Aorta (tissue), 5 donors: ENCODE results near the gene BNIP3. TPM values are rescaled to one million over a fixed set of nuclear protein-coding genes. Genes with fewer than 3 reads are reported as not detected.
"Not testable (repeated sequence)": the region's sequence is repeated elsewhere in the genome, so short reads cannot be mapped to it uniquely, and the experiment has no call there.

Experiments used
- ATAC-seq: fragments of 200-7000 bp; cut with Tn5 transposase; one replicate; pipeline ENCODE4 v1.9.1; 2022; ENCODE audit warnings: moderate library complexity; ENCODE audit not compliant: low FRiP score
- DNase-seq, 2 donors: peaks; one replicate each; pipeline ENCODE4 v3.0.0-alpha.2; 2020
- H3K27ac ChIP-seq, 2 donors: one replicate each; pipeline ENCODE4 v1.5.1; 2013; ENCODE audit warnings: low read length in 2 of 2, mild to moderate bottlenecking in 2 of 2, moderate library complexity in 2 of 2, control low read depth in 1 of 2, inconsistent platforms in 1 of 2, low read depth in 1 of 2
- H3K27me3 ChIP-seq, 2 donors: one replicate each; pipeline ENCODE4 v1.6.1; 2013; ENCODE audit warnings: control low read depth in 1 of 2, low read length in 1 of 2, mild to moderate bottlenecking in 1 of 2, moderate library complexity in 1 of 2; ENCODE audit not compliant: insufficient read depth in 2 of 2, control insufficient read depth in 1 of 2
- H3K36me3 ChIP-seq, 2 donors: one replicate each; pipeline ENCODE4 v1.6.1; 2013; ENCODE audit warnings: control low read depth in 1 of 2, low read length in 1 of 2, mild to moderate bottlenecking in 1 of 2; ENCODE audit not compliant: insufficient read depth in 2 of 2, control insufficient read depth in 1 of 2
- H3K4me1 ChIP-seq, 2 donors: one replicate each; pipeline ENCODE4 v1.6.1; 2013; ENCODE audit warnings: low read length in 2 of 2, control low read depth in 1 of 2, mild to moderate bottlenecking in 1 of 2, moderate library complexity in 1 of 2; ENCODE audit not compliant: insufficient read depth in 2 of 2, control insufficient read depth in 1 of 2
- H3K4me3 ChIP-seq, 2 donors: one replicate each; pipeline ENCODE4 v1.5.1; 2013; ENCODE audit warnings: low read length in 2 of 2, control low read depth in 1 of 2, mild to moderate bottlenecking in 1 of 2
- H3K9me3 ChIP-seq: one replicate; pipeline ENCODE4 v1.6.1; 2013; ENCODE audit warnings: mild to moderate bottlenecking, low read length; ENCODE audit not compliant: control insufficient read depth
- WGBS, 2 donors: extraction: QIAGEN DNeasy Blood & Tissue Kit; methylation state at CpG; one replicate each; pipeline ENCODE4 v1.1.7; 2013; 5-methylcytosine and 5-hydroxymethylcytosine counted together
- intact Hi-C, 2 donors: fragments of 100-400 bp; cut with DNase I; formaldehyde crosslinking; loops; one replicate each; pipeline versions ENCODE4 v1.14.2 to v1.15.0; 2022
- polyA plus RNA-seq, 2 donors: library from polyadenylated mRNA; stranded (reverse); fragments of 200-250 nt; gene quantifications; one replicate each; pipeline ENCODE4 v1.2.3, GENCODE V29; 2013
- total RNA-seq, 2 donors: library from RNA; stranded (reverse); fragmentation: NEBNext Ultra II Directional; extraction: Animal tissue kit (Norgen Biotek cat#: 25700); gene quantifications; one replicate each; pipeline ENCODE4 v1.2.1, GENCODE V29; 2021
- donor health status: healthy with polysubstance abuse.
- donor health status: Bipolar disorder and iron deficiency.
- donor health status: DM: no; HTN: no; CAD: no.
- donor health status: DM: no; HTN: no; CAD: no.
- donor health status: DM: yes; HTN: yes; CAD: no.

BNIP3 gene
- total and polyA plus RNA-seq, 4 donors: 17.3 to 32.7 (median 24.9) TPM

- intact Hi-C loops, H3K27ac ChIP-seq, H3K4me1 ChIP-seq, DNase-seq, H3K9me3 ChIP-seq, H3K36me3 ChIP-seq, ATAC-seq, H3K4me3 ChIP-seq, H3K27me3 ChIP-seq: not testable (repeated sequence)
- WGBS, 2 donors: 94 to 97% methylated on average over 7 of the region's 7 CpGs
Observed at GRCh38 chr10:131986851-131987250, 5.1 kb upstream of the BNIP3 start.

DNA sequence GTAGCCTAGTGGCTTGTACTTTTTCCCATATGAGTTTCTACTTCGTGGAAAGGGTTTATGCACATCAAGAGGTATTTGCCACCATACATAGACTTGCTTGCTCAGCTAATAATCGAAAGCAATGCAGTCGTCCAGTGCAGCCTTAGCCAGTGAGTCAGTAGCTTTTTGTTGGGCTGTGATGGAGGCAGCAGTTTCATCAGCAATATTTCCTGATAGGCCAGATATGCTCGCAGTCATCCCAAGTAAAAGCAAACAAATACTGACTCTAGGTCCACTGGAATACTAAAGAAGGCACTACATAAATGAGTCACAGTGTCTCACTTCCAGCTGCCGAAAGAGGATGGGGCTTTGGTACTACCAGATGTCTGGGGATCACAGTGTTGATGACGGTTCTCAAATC, 2.1 kb upstream of the BNIP3 start:
- H3K4me3 ChIP-seq: no peak overlapping the region
- no peaks in the 10 kb centered on the region for H3K36me3 ChIP-seq
- intact Hi-C loops: loop anchor here in 1 of 2 donors (1.0 to 5.0 kb wide), 2 partner anchors 36 to 83 kb away; no protein-coding TSS in a partner anchor
- peaks cover 1% of the 10 kb centered on the region for H3K9me3 ChIP-seq
- no peak overlapping the region for H3K27ac ChIP-seq
- no peaks in the 10 kb centered on the region for H3K27me3 ChIP-seq
- no peak for ATAC-seq
- WGBS, 2 donors: 69 to 71% methylated on average over 6 of the region's 6 CpGs
- no peaks in the 10 kb centered on the region for H3K4me1 ChIP-seq
- DNase-seq: no peak

GRCh38 chr10:131982796-131983195, 1.1 kb upstream of the BNIP3 start:
- Histone ChIP-seq H3K36me3 (no peaks in the 10 kb centered on the region), H3K9me3 (peaks cover 1% of the 10 kb centered on the region), H3K27me3 (no peaks in the 10 kb centered on the region), H3K27ac (no peak overlapping the region), H3K4me1 (no peaks in the 10 kb centered on the region), H3K4me3 (no peak overlapping the region)
- 64 to 66% methylated on average over 21 of the region's 21 CpGs for WGBS, 2 donors
- intact Hi-C loops: loop anchor here in 1 of 2 donors (1.0 to 5.0 kb wide), 2 partner anchors 35 to 82 kb away; no protein-coding TSS in a partner anchor
- DNase-seq (no peak), ATAC-seq (no peak)

DNA sequence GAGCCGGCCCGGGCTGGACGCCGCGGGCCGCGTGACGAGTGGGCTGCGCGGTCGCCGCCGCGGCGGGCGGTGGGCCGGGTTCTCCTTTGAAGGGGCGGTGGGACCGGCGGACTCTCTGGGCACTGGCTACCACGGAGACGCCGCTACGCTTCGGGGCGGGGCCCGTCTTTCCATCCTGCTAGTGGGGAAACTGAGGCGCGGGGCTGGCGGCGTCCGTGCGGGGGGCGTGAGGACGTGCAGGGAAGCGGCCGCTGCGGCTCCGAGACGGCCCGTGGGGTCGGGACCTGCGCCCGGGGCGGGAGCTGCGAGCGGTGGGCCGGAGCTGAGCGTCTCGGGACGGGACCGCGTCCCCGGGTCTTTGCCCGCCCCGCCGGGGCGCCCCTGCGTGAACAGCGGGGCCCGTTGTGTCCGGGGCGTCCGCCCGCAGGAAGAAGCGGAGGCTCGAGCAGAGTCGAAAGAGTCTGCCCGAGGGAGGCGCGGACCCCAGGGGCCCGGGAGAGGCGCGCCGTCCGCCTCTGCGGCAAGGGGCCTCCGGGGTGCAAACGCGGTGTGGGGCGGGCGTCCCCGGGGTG, 548 bp upstream of the BNIP3 start:
- no peaks in the 10 kb centered on the region for H3K27me3 ChIP-seq
- H3K27ac ChIP-seq: no peak overlapping the region
- no peak for DNase-seq
- peaks cover 1% of the 10 kb centered on the region for H3K9me3 ChIP-seq
- no peak for ATAC-seq
- H3K4me1 ChIP-seq: no peaks in the 10 kb centered on the region
- no peaks in the 10 kb centered on the region for H3K36me3 ChIP-seq
- WGBS, 2 donors: 2 to 3% methylated on average over 71 to 83 of the region's 83 CpGs
- peak overlapping the region; percentile 40 to 97 for H3K4me3 ChIP-seq
- intact Hi-C loops: loop anchor here in 1 of 2 donors (5.0 kb wide), 1 partner anchor 35 kb away; no protein-coding TSS in a partner anchor

GRCh38 chr10:131980761-131981428, 828 bp downstream of the BNIP3 start:
- H3K4me1 ChIP-seq: no peaks in the 10 kb centered on the region
- H3K27me3 ChIP-seq: no peaks in the 10 kb centered on the region
- ATAC-seq (no peak), DNase-seq (no peak)
- H3K27ac ChIP-seq: no peak overlapping the region
- intact Hi-C loops: loop anchor here in 1 of 2 donors (5.0 kb wide), 1 partner anchor 34 kb away; no protein-coding TSS in a partner anchor
- H3K9me3 ChIP-seq: peaks cover under 1% of the 10 kb centered on the region
- H3K4me3 ChIP-seq: peak overlapping the region; percentile 40 to 97
- no peaks in the 10 kb centered on the region for H3K36me3 ChIP-seq
- whole genome bisulfite sequencing, 2 donors: 13% methylated on average over 31 of the region's 31 CpGs

DNA sequence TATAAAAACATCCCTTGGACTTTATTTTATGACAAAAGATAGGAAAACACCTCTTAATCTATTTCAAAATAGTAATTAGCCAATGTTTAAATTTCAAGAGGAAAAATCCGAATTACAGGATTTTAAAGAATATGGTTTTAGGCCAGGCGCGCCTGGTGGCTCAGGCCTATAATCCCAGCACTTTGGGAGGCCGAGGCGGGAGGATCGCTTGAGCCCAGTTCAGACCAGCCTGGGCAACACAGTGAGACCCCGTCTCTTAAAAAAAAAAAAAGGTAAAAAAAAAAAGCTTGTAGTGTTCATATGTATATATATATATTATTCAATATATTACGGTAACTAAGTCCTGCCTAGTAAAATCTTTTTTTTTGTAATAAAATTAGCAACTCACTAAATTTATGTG, 1.4 kb downstream of the BNIP3 start:
- Histone ChIP-seq H3K9me3 (no peaks in the 10 kb centered on the region), H3K36me3 (no peaks in the 10 kb centered on the region), H3K27me3 (no peaks in the 10 kb centered on the region), H3K4me1 (no peaks in the 10 kb centered on the region), H3K27ac (no peak overlapping the region), H3K4me3 (no peak overlapping the region)
- ATAC-seq (no peak), DNase-seq (no peak)
- intact Hi-C loops: loop anchor here in 1 of 2 donors (5.0 kb wide), 1 partner anchor 33 kb away; no protein-coding TSS in a partner anchor
- 91 to 94% methylated on average over 8 of the region's 8 CpGs for WGBS, 2 donors

DNA sequence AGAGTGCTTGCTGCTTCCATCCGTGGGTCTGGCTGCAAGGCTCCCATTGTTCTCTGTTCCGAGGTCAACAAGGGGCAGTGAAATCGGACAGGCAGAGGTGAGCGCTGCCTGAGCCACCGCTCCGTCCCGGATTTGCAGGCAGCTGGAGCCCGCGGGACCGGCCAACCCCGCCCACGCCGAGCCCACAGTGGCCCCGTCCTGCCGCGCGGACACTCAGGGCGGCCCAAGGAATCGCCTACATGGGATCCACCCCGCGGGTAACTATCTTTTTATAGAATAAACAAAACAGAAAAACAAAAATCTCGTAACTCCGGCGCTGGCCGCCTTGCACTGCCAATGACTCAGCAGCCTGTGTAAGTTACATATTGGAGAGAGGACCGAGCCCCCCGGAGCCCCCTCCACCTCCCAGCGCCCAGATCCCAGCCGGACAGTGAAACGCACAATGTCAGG, 1.9 kb downstream of the BNIP3 start:
- 32 to 35% methylated on average over 30 of the region's 30 CpGs for WGBS, 2 donors
- H3K36me3 ChIP-seq: no peaks in the 10 kb centered on the region
- DNase-seq (no peak), ATAC-seq (no peak)
- H3K4me3 ChIP-seq: no peak overlapping the region
- H3K27me3 ChIP-seq: no peaks in the 10 kb centered on the region
- no peaks in the 10 kb centered on the region for H3K4me1 ChIP-seq
- no peaks in the 10 kb centered on the region for H3K9me3 ChIP-seq
- intact Hi-C loops: loop anchor here in 1 of 2 donors (5.0 kb wide), 1 partner anchor 33 kb away; no protein-coding TSS in a partner anchor
- no peak overlapping the region for H3K27ac ChIP-seq

DNA sequence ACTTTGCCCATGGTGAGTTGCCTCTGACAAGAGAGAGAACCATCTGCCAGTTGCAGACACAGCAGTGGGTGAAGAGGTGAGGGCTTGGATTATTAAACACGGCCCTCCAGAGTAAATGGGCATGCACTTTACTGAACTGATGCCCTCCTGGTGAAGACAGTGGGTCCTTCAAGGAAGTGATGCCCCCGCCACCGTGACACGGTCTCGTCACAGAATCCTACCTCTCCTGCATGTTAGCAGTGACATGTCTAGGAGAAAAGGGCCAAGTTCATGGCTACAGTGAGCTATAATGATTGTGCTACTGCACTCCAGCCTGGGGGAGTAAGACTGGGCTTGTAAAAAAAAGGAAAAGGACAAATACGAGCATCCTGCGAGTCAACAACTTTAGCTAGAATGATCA, 2.4 kb downstream of the BNIP3 start:
- Histone ChIP-seq H3K27ac (no peak overlapping the region), H3K4me1 (no peaks in the 10 kb centered on the region), H3K36me3 (no peaks in the 10 kb centered on the region), H3K9me3 (no peaks in the 10 kb centered on the region), H3K4me3 (no peak overlapping the region), H3K27me3 (no peaks in the 10 kb centered on the region)
- intact Hi-C loops: no loop called here
- WGBS, 2 donors: 77 to 78% methylated on average over 7 of the region's 7 CpGs
- ATAC-seq (no peak), DNase-seq (no peak)

- Histone ChIP-seq H3K9me3 (no peaks in the 10 kb centered on the region), H3K4me1 (no peaks in the 10 kb centered on the region), H3K4me3 (no peak overlapping the region), H3K27me3 (no peaks in the 10 kb centered on the region), H3K27ac (no peak overlapping the region), H3K36me3 (no peaks in the 10 kb centered on the region)
- ATAC-seq (no peak), DNase-seq (no peak)
- intact Hi-C loops: no loop called here
- 88 to 89% methylated on average over 6 of the region's 6 CpGs for WGBS, 2 donors
Observed at GRCh38 chr10:131978851-131979250, 2.9 kb downstream of the BNIP3 start.
